Measurements from ENCODE around the gene APOC3. TPM values are rescaled to one million over a fixed set of nuclear protein-coding genes. Genes with fewer than 3 reads are reported as not detected.
A peak's percentile ranks its signal among the peaks of the same experiment; 100 is the strongest.

Gene APOC3
- total and polyA plus RNA-seq, 10 of the 15 experiments (the other 5 are each of a cell fraction or from before 2014, with no cell fraction given) = 1.9 TPM; not detected in 9

GRCh38 chr11:116793772-116794097 lies 36.0 kb upstream of the APOC3 start:
- H2AFZ ChIP-seq (ENCODE audit: control insufficient read depth, low read depth, low read length) = no peak overlapping the region; the same call in 1 of the 2 replicates
- no TSS peak for BruUV-seq (replicated peaks)
- 88% methylated on average over 1 of the region's 1 CpG for WGBS (ENCODE audit: insufficient coverage, insufficient replicate concordance, low lambda C conversion rate, missing lambda C conversion rate)
- H3K9me3 ChIP-seq (replicated peaks; ENCODE audit: control insufficient read depth, insufficient read depth, low read length) = no peaks in the 10 kb centered on the region
- no peaks in the 10 kb centered on the region for H4K20me1 ChIP-seq (ENCODE audit: control insufficient read depth, insufficient read depth)
- ChIA-PET SMC1A (ENCODE audit: uncharacterized antibody, unreplicated experiment) (interaction anchor here (1.3 to 5.1 kb wide), 4 partner anchors 22 to 312 kb away, joined by 3 to 42 read pairs (median 6); no protein-coding TSS in a partner anchor), POLR2A (interaction anchor here (0.9 kb wide), 1 partner anchor 19 kb away, joined by 4 read pairs; no protein-coding TSS in a partner anchor), CTCF (interaction anchor here (0.6 to 10.9 kb wide), 7 partner anchors 10 to 312 kb away, joined by 3 to 183 read pairs (median 4); partner anchors contain the start of gene APOA1), RAD21 (ENCODE audit: unreplicated experiment) (interaction anchor here (0.9 to 2.1 kb wide), 2 partner anchors 42 to 312 kb away, joined by 3 to 13 read pairs; no protein-coding TSS in a partner anchor)
- H3K79me2 ChIP-seq (ENCODE audit: control insufficient read depth, insufficient read depth, low read length) = no peaks in the 10 kb centered on the region
- intact Hi-C loops (cut with micrococcal nuclease; ENCODE audit: unreplicated experiment) = loop anchor here (5.0 kb wide), 1 partner anchor 434 kb away; no protein-coding TSS in a partner anchor
- H3K4me1 ChIP-seq (ENCODE audit: control insufficient read depth, insufficient read depth, low read length) = peaks cover 4% of the 10 kb centered on the region; the same call in 1 of the 2 replicates
- no peak for TF ChIP-seq FOS (IDR thresholded peaks at IDR 0.05; ENCODE audit: borderline replicate concordance, extremely low read depth, insufficient read length)
- TF ChIP-seq MAX (IDR thresholded peaks at IDR 0.05; ENCODE audit: low read depth, low read length) = no peak
- peak; percentile 48 for TF ChIP-seq SIX5 (IDR thresholded peaks at IDR 0.05; ENCODE audit: low read depth, low read length, severe bottlenecking)
- TF ChIP-seq MYC (IDR thresholded peaks at IDR 0.05; ENCODE audit: insufficient read depth, insufficient read length, insufficient replicate concordance, low read length, severe bottlenecking) = no peak
- no peak for TF ChIP-seq USF2 (IDR thresholded peaks at IDR 0.05; ENCODE audit: borderline replicate concordance, low read depth, low read length)
- TF ChIP-seq ZNF687 (IDR thresholded peaks at IDR 0.05) = no peak
- no peak for TF ChIP-seq CHD2 (IDR thresholded peaks at IDR 0.05; ENCODE audit: borderline replicate concordance, low read depth, low read length)
- no peak for TF ChIP-seq NR2C2 (IDR thresholded peaks at IDR 0.05; ENCODE audit: borderline replicate concordance, control insufficient read depth, insufficient read length, low read depth)
- TF ChIP-seq CHD4 (IDR thresholded peaks at IDR 0.05) = no peak
- no peaks in the 10 kb centered on the region for H3K36me3 ChIP-seq (ENCODE audit: control insufficient read depth in 2 of 2, insufficient read depth in 2 of 2, low read length in 1 of 2)
- no peak overlapping the region for H3K4me2 ChIP-seq (ENCODE audit: control insufficient read depth, insufficient read depth)
- ATAC-seq (peak; percentile 35; the same call in 2 of the 3 replicates), DNase-seq (ENCODE audit: low read depth, low spot score) (no peak), FAIRE-seq (no peak)
- H3K27ac ChIP-seq (ENCODE audit: control insufficient read depth, insufficient read depth) = no peak overlapping the region
- H3K9ac ChIP-seq (ENCODE audit: control insufficient read depth, insufficient read depth, low read length) = no peak overlapping the region
- no peak overlapping the region for H3K4me3 ChIP-seq
- no peaks in the 10 kb centered on the region for H3K27me3 ChIP-seq (replicated peaks in 1 of 2; ENCODE audit: control insufficient read depth in 2 of 2, insufficient read depth in 2 of 2, low read length in 1 of 2)
- in situ Hi-C loops (cut with MboI) = no loop called here
